ENCODE data around the gene SSTR1.

SSTR1 gene

GRCh38 chr14:38203929-38204718, 3.6 kb upstream of the SSTR1 start:
- DNase-seq = no peak

- no peak for DNase-seq
Observed at GRCh38 chr14:38204719-38205115, 3.0 kb upstream of the SSTR1 start.

- no peak for DNase-seq
Observed at GRCh38 chr14:38205119-38205813, 2.4 kb upstream of the SSTR1 start.

GRCh38 chr14:38205949-38206665, 1.6 kb upstream of the SSTR1 start:
- no peak for DNase-seq

GRCh38 chr14:38206689-38207376, 871 bp upstream of the SSTR1 start:
- DNase-seq = no peak

DNA sequence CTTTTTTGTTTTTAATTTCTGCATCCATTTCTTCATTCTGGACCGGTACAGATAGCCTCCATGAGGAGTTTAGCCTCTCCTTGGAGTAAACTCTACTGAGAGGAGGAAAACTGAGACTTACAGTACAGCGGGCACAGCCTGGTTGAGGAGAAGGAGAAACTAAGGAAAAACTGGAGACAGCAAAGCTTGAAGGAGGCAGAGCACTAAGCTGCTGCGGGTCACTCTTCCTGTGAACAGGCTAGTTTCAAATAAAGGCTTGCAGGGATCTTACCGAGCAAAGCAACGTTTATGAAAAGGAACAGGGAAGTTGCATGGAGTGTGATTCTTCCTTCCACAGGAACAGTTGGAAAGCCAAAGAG, 348 bp upstream of the SSTR1 start:
- DNase-seq = no peak

- DNase-seq = peak; percentile 42
Observed at GRCh38 chr14:38208618-38209562, 1.2 kb downstream of the SSTR1 start.

DNA sequence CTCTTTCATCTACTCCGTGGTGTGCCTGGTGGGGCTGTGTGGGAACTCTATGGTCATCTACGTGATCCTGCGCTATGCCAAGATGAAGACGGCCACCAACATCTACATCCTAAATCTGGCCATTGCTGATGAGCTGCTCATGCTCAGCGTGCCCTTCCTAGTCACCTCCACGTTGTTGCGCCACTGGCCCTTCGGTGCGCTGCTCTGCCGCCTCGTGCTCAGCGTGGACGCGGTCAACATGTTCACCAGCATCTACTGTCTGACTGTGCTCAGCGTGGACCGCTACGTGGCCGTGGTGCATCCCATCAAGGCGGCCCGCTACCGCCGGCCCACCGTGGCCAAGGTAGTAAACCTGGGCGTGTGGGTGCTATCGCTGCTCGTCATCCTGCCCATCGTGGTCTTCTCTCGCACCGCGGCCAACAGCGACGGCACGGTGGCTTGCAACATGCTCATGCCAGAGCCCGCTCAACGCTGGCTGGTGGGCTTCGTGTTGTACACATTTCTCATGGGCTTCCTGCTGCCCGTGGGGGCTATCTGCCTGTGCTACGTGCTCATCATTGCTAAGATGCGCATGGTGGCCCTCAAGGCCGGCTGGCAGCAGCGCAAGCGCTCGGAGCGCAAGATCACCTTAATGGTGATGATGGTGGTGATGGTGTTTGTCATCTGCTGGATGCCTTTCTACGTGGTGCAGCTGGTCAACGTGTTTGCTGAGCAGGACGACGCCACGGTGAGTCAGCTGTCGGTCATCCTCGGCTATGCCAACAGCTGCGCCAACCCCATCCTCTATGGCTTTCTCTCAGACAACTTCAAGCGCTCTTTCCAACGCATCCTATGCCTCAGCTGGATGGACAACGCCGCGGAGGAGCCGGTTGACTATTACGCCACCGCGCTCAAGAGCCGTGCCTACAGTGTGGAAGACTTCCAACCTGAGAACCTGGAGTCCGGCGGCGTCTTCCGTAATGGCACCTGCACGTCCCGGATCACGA, 2.2 kb downstream of the SSTR1 start:
- no peak for DNase-seq

- DNase-seq = no peak
Observed at GRCh38 chr14:38210587-38211216, 3.0 kb downstream of the SSTR1 start.

DNA sequence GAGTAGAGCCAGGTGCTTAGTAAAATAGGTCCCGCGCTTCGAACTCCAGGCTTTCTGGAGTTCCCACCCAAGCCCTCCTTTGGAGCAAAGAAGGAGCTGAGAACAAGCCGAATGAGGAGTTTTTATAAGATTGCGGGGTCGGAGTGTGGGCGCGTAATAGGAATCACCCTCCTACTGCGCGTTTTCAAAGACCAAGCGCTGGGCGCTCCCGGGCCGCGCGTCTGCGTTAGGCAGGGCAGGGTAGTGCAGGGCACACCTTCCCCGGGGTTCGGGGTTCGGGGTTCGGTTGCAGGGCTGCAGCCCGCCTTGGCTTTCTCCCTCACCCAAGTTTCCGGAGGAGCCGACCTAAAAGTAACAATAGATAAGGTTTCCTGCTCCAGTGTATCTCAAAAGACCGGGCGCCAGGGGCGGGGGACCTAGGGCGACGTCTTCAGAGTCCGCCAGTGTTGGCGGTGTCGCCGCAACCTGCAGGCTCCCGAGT, 3.6 kb downstream of the SSTR1 start:
- DNase-seq = no peak

DNA sequence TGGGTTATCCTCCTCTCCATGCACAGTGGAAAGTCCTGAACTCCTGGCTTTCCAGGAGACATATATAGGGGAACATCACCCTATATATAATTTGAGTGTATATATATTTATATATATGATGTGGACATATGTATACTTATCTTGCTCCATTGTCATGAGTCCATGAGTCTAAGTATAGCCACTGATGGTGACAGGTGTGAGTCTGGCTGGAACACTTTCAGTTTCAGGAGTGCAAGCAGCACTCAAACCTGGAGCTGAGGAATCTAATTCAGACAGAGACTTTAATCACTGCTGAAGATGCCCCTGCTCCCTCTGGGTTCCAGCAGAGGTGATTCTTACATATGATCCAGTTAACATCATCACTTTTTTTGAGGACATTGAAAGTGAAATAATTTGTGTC, 4.4 kb downstream of the SSTR1 start:
- DNase-seq = no peak

- DNase-seq = no peak
Observed at GRCh38 chr14:38213001-38213400, 5.3 kb downstream of the SSTR1 start.

GRCh38 chr14:38217553-38217952, 9.8 kb downstream of the SSTR1 start:
- DNase-seq = no peak

- DNase-seq = no peak
Observed at GRCh38 chr14:38221077-38221476, 13.4 kb downstream of the SSTR1 start.

GRCh38 chr14:38224338-38224737, 16.6 kb downstream of the SSTR1 start:
- no peak for DNase-seq

- no peak for DNase-seq
Observed at GRCh38 chr14:38225946-38226345, 18.2 kb downstream of the SSTR1 start.

DNA sequence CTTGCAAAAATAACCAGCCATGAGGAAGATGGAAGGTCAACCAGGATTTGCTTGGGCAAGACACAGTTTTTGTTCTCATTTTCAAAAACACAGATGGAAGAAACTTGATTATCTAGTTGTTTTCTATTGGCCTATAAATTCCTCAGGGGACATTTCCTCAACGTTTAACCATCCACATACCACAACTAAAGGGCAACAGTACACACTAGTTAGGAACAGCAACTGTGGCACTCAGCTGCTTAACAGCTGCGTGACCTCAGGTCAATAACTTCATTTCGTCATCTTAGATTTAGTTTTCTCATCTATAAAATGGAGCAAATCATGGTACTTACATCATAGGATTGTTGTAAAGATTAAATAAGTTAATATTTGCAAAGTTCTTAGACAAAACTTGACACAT, 18.7 kb downstream of the SSTR1 start:
- no peak for DNase-seq

DNA sequence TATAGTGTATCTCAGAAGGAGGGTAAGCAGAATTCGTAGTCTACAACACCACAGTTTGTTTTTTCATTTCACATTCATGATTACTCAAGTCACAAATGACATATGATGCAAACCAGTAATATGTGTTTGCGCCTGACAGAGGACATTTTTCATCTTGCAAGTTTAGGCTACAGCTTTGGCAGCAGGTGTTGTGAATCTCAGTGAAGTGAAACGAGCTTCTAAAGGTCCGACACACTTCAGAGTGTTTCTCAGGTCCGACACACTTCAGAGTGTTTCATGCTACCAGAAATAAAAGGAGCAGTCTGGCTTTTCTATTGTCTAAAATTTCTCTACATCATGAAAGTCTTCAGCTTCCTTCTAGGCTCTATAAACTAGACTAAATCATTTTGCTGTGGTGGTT, 25.5 kb downstream of the SSTR1 start:
- DNase-seq = peak; percentile 67

DNA sequence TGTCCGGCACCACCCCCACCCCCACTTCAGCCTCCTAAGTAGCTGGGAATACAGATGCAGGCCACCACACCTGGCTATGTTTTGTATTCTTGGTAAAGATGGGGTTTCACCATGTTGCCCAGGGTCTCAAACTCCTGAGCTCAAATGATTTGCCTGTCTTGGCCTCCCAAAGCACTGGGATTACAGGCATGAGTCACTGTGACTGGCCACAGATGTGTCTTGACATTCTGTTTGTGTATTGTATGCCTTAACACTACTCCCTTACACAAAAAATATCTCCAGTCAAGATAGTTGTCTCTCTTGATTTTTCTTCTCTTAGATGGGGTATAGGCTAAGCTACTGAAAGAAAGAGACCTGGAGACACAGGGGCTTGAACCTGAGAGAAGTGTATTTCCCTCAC, 30.6 kb downstream of the SSTR1 start:
- DNase-seq = no peak

- no peak for DNase-seq
Observed at GRCh38 chr14:38238878-38239277, 31.2 kb downstream of the SSTR1 start.

All from DMS79 (cell line).